ENCODE results near the gene KLK1. TPM values are rescaled to one million over a fixed set of nuclear protein-coding genes. Genes with fewer than 3 reads are reported as not detected.

The KLK1 gene
- total and polyA plus RNA-seq, 10 of the 15 experiments (the other 5 are each of a cell fraction or from before 2014, with no cell fraction given): 3.4 to 27.5 (median 20.2) TPM

- TF ChIP-seq, protein P1, sequence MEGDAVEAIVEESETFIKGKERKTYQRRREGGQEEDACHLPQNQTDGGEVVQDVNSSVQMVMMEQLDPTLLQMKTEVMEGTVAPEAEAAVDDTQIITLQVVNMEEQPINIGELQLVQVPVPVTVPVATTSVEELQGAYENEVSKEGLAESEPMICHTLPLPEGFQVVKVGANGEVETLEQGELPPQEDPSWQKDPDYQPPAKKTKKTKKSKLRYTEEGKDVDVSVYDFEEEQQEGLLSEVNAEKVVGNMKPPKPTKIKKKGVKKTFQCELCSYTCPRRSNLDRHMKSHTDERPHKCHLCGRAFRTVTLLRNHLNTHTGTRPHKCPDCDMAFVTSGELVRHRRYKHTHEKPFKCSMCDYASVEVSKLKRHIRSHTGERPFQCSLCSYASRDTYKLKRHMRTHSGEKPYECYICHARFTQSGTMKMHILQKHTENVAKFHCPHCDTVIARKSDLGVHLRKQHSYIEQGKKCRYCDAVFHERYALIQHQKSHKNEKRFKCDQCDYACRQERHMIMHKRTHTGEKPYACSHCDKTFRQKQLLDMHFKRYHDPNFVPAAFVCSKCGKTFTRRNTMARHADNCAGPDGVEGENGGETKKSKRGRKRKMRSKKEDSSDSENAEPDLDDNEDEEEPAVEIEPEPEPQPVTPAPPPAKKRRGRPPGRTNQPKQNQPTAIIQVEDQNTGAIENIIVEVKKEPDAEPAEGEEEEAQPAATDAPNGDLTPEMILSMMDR (IDR thresholded peaks at IDR 0.05 in 2 of 3, conservative IDR thresholded peaks at IDR 0.05 in 1 of 3; ENCODE audit: control insufficient read depth in 2 of 3, extremely low read depth in 1 of 3, insufficient read depth in 1 of 3, low read depth in 3 of 3, low read length in 3 of 3): no peak
- peak; percentile 69 for TF ChIP-seq ZBED1 (IDR thresholded peaks at IDR 0.05; ENCODE audit: borderline replicate concordance)
- TF ChIP-seq TCF3 (IDR thresholded peaks at IDR 0.05; ENCODE audit: borderline replicate concordance, insufficient read depth, low read depth, low read length): peak; percentile 41; the same call in 1 of the 2 replicates
- peak; percentile 62; the same call in 1 of the 2 replicates for TF ChIP-seq IRF3 (IDR thresholded peaks at IDR 0.05)
- TF ChIP-seq RB1 (IDR thresholded peaks at IDR 0.05; ENCODE audit: borderline replicate concordance): peak; percentile 100
- TF ChIP-seq, protein P2, sequence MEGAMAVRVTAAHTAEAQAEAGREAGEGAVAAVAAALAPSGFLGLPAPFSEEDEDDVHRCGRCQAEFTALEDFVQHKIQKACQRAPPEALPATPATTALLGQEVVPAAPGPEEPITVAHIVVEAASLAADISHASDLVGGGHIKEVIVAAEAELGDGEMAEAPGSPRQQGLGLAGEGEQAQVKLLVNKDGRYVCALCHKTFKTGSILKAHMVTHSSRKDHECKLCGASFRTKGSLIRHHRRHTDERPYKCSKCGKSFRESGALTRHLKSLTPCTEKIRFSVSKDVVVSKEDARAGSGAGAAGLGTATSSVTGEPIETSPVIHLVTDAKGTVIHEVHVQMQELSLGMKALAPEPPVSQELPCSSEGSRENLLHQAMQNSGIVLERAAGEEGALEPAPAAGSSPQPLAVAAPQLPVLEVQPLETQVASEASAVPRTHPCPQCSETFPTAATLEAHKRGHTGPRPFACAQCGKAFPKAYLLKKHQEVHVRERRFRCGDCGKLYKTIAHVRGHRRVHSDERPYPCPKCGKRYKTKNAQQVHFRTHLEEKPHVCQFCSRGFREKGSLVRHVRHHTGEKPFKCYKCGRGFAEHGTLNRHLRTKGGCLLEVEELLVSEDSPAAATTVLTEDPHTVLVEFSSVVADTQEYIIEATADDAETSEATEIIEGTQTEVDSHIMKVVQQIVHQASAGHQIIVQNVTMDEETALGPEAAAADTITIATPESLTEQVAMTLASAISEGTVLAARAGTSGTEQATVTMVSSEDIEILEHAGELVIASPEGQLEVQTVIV (IDR thresholded peaks at IDR 0.05; ENCODE audit: borderline replicate concordance, partially characterized antibody): peak; percentile 84
- no peak for TF ChIP-seq NRF1 (conservative IDR thresholded peaks at IDR 0.05; ENCODE audit: low read depth, low read length)
- 0 out of 2 replicates have a peak, but pooled peaks have one; percentile 10 for TF ChIP-seq EED (IDR thresholded peaks at IDR 0.05; ENCODE audit: low read depth)
- no peak for TF ChIP-seq WRNIP1 (IDR thresholded peaks at IDR 0.05; ENCODE audit: borderline replicate concordance, low read depth, low read length)
- TF ChIP-seq NR2C2 (IDR thresholded peaks at IDR 0.05; ENCODE audit: borderline replicate concordance, control insufficient read depth, insufficient read length, low read depth): no peak
- TF ChIP-seq MAX (IDR thresholded peaks at IDR 0.05; ENCODE audit: low read depth, low read length): peak; percentile 81
- TF ChIP-seq NR2F1 (conservative IDR thresholded peaks at IDR 0.05): 0 out of 2 replicates have a peak, but pooled peaks have one; percentile 31
- TF ChIP-seq EZH2 (IDR thresholded peaks at IDR 0.05; ENCODE audit: borderline replicate concordance, control insufficient read depth, low read depth, low read length): no peak
- peak; percentile 99 for TF ChIP-seq RELB (IDR thresholded peaks at IDR 0.05; ENCODE audit: low read depth)
- 0 out of 2 replicates have a peak, but pooled peaks have one; percentile 29 for TF ChIP-seq CEBPZ (IDR thresholded peaks at IDR 0.05; ENCODE audit: low read depth, low read length)
Observed at GRCh38 chr19:50804420-50805272, 18.9 kb downstream of the KLK1 start (continued).
